H9 (cell line): Measurements from ENCODE around the gene P2RX2. TPM values are rescaled to one million over a fixed set of nuclear protein-coding genes. Genes with fewer than 3 reads are reported as not detected.
A peak's percentile ranks its signal among the peaks of the same experiment; 100 is the strongest.
"Not testable (repeated sequence)": the region's sequence is repeated elsewhere in the genome, so short reads cannot be mapped to it uniquely, and the experiment has no call there.

Source experiments
- DNase-seq: peaks from one replicate; pipeline ENCODE4 v3.0.0-alpha.2; 2017
- H2AFZ ChIP-seq: one replicate; pipeline ENCODE4 v1.6.1; 2013; ENCODE audit warnings: mild to moderate bottlenecking, low read length, control low read depth, moderate library complexity
- H2AK5ac ChIP-seq: 2 replicates; pipeline ENCODE4 v1.6.1; 2013; ENCODE audit warnings: low read length, control low read depth, mixed read lengths; ENCODE audit not compliant: insufficient read length
- H2BK120ac ChIP-seq: one replicate; pipeline ENCODE4 v1.6.1; 2013; ENCODE audit warnings: low read depth, mild to moderate bottlenecking, low read length, control low read depth, inconsistent platforms; ENCODE audit not compliant: poor library complexity, severe bottlenecking
- H2BK12ac ChIP-seq: 2 replicates; pipeline ENCODE4 v1.6.1; 2013; ENCODE audit warnings: low read length, control low read depth, mixed read lengths, low read depth; ENCODE audit not compliant: insufficient read length
- H2BK15ac ChIP-seq: 2 replicates; pipeline ENCODE4 v1.6.1; 2013; ENCODE audit warnings: low read depth, low read length, control low read depth
- H2BK20ac ChIP-seq: one replicate; pipeline ENCODE4 v1.6.1; 2013; ENCODE audit warnings: low read depth, mild to moderate bottlenecking, low read length, control low read depth, inconsistent platforms; ENCODE audit not compliant: poor library complexity, severe bottlenecking
- H2BK5ac ChIP-seq: 2 replicates; pipeline ENCODE4 v1.6.1; 2013; ENCODE audit warnings: low read length, control low read depth, mixed read lengths; ENCODE audit not compliant: insufficient read length
- H3K14ac ChIP-seq: 2 replicates; pipeline ENCODE4 v1.6.1; 2013; ENCODE audit warnings: low read length, control low read depth; ENCODE audit not compliant: insufficient read depth
- H3K18ac ChIP-seq: 2 replicates; pipeline ENCODE4 v1.6.1; 2013; ENCODE audit warnings: low read depth, mild to moderate bottlenecking, mixed read lengths, low read length, control low read depth; ENCODE audit not compliant: insufficient read length
- H3K23ac ChIP-seq: 2 replicates; pipeline ENCODE4 v1.6.1; 2013; ENCODE audit warnings: low read length, control low read depth, mixed read lengths, low read depth; ENCODE audit not compliant: insufficient read length
- H3K23me2 ChIP-seq: 2 replicates; pipeline ENCODE4 v1.6.1; 2013; ENCODE audit warnings: low read depth, mild to moderate bottlenecking, mixed read lengths, low read length, control low read depth; ENCODE audit not compliant: insufficient read length, poor library complexity, severe bottlenecking
- H3K27ac ChIP-seq: 2 replicates; pipeline ENCODE4 v1.5.1; 2013; ENCODE audit warnings: low read length, control low read depth, mixed read lengths, low read depth; ENCODE audit not compliant: insufficient read length
- H3K27me3 ChIP-seq: 2 replicates; pipeline ENCODE4 v1.6.1; 2013; ENCODE audit warnings: low read length, control low read depth, inconsistent platforms; ENCODE audit not compliant: insufficient read depth
- H3K4ac ChIP-seq: 2 replicates; pipeline ENCODE4 v1.6.1; 2013; ENCODE audit warnings: low read depth, mild to moderate bottlenecking, control low read depth, inconsistent platforms, low read length, moderate library complexity
- H3K4me1 ChIP-seq: 2 replicates; pipeline ENCODE4 v1.6.1; 2013; ENCODE audit warnings: low read length, control low read depth, inconsistent platforms; ENCODE audit not compliant: insufficient read depth
- H3K4me2 ChIP-seq: 2 replicates; pipeline ENCODE4 v1.6.1; 2013; ENCODE audit warnings: low read length, control low read depth, mixed read lengths; ENCODE audit not compliant: insufficient read length, insufficient read depth
- H3K56ac ChIP-seq: 2 replicates; pipeline ENCODE4 v1.6.1; 2013; ENCODE audit warnings: low read depth, mild to moderate bottlenecking, mixed read lengths, low read length, control low read depth; ENCODE audit not compliant: insufficient read length
- H3K79me1 ChIP-seq: 2 replicates; pipeline ENCODE4 v1.6.1; 2013; ENCODE audit warnings: low read depth, mild to moderate bottlenecking, moderate library complexity, low read length, control low read depth, inconsistent platforms; ENCODE audit not compliant: insufficient read depth, poor library complexity, severe bottlenecking
- H3K79me2 ChIP-seq: 2 replicates; pipeline ENCODE4 v1.6.1; 2013; ENCODE audit warnings: low read length, control low read depth, inconsistent platforms; ENCODE audit not compliant: insufficient read depth
- H3K9ac ChIP-seq: 2 replicates; pipeline ENCODE4 v1.6.1; 2013; ENCODE audit warnings: low read length, control low read depth, mixed read lengths; ENCODE audit not compliant: insufficient read length; ENCODE audit errors: extremely low read depth
- H3K9me3 ChIP-seq: one replicate; pipeline ENCODE4 v1.6.1; 2013; ENCODE audit warnings: low read depth, low read length, inconsistent platforms; ENCODE audit not compliant: control insufficient read depth
- H3T11ph ChIP-seq: one replicate; pipeline ENCODE4 v1.6.1; 2013; ENCODE audit warnings: mild to moderate bottlenecking, low read length, control low read depth, inconsistent platforms
- H4K20me1 ChIP-seq: one replicate; pipeline ENCODE4 v1.6.1; 2013; ENCODE audit not compliant: control insufficient read depth, insufficient read length, insufficient read depth
- H4K5ac ChIP-seq: 2 replicates; pipeline ENCODE4 v1.6.1; 2013; ENCODE audit warnings: low read depth, mild to moderate bottlenecking, mixed read lengths, low read length, control low read depth; ENCODE audit not compliant: insufficient read length
- H4K8ac ChIP-seq: replicated peaks from 2 replicates; pipeline ENCODE4 v1.6.1; 2013; ENCODE audit warnings: low read length, control low read depth, mixed read lengths, low read depth; ENCODE audit not compliant: insufficient read length
- H4K91ac ChIP-seq: 2 replicates; pipeline ENCODE4 v1.6.1; 2013; ENCODE audit warnings: low read depth, mild to moderate bottlenecking, moderate library complexity, mixed read lengths, low read length, control low read depth; ENCODE audit not compliant: insufficient read length
- H3K27ac Mint-ChIP-seq, 3 experiments: 2 replicates in 2 of 3; 3 replicates in 1 of 3; pipeline ENCODE4 v1.8.0; 2020 to 2021; ENCODE audit warnings: mixed read lengths in 3 of 3, mild to moderate bottlenecking in 1 of 3, moderate library complexity in 1 of 3
- H3K27me3 Mint-ChIP-seq: 2 replicates; pipeline ENCODE4 v1.8.0; 2021; ENCODE audit warnings: low read depth, mild to moderate bottlenecking, moderate library complexity, mixed read lengths
- H3K36me3 Mint-ChIP-seq, 3 experiments: 2 replicates in 2 of 3; 3 replicates in 1 of 3; pipeline ENCODE4 v1.8.0; 2020 to 2021; ENCODE audit warnings: low read depth in 3 of 3, mixed read lengths in 3 of 3; ENCODE audit not compliant: insufficient read depth in 1 of 3
- H3K4me1 Mint-ChIP-seq, 2 experiments: 2 replicates each; pipeline ENCODE4 v1.8.0; 2020; ENCODE audit warnings: mixed read lengths in 2 of 2
- H3K4me3 Mint-ChIP-seq, 2 experiments: 2 replicates in 1 of 2; 3 replicates in 1 of 2; pipeline ENCODE4 v1.8.0; 2020 to 2021; ENCODE audit warnings: mild to moderate bottlenecking in 2 of 2, mixed read lengths in 2 of 2, moderate library complexity in 1 of 2
- H3K9me3 Mint-ChIP-seq, 2 experiments: 2 replicates in 1 of 2; 3 replicates in 1 of 2; pipeline ENCODE4 v1.8.0; 2020; ENCODE audit warnings: mild to moderate bottlenecking in 2 of 2, mixed read lengths in 2 of 2, moderate library complexity in 1 of 2
- WGBS: extraction: QIAGEN DNeasy Blood & Tissue Kit; methylation state at CpG from one replicate; pipeline ENCODE4 v1.1.7; 2013; ENCODE audit warnings: missing lambda C conversion rate, low lambda C conversion rate, mixed read lengths; ENCODE audit not compliant: insufficient read length; ENCODE audit errors: extremely low coverage; 5-methylcytosine and 5-hydroxymethylcytosine counted together
- total RNA-seq: library from RNA; stranded (reverse); gene quantifications from 2 replicates; pipeline ENCODE4 v1.2.1, GENCODE V29; 2021
- TF ChIP-seq, protein P1 (sequence below): fragments of 200-600 bp; sonication (generic); conservative IDR thresholded peaks from 3 replicates; pipeline ENCODE4 v1.8.0; 2021; ENCODE audit warnings: antibody characterized with exemption, mild to moderate bottlenecking

The P2RX2 gene
- total RNA-seq, 1 experiment from 2014 or later, result 1.8 TPM

DNA sequence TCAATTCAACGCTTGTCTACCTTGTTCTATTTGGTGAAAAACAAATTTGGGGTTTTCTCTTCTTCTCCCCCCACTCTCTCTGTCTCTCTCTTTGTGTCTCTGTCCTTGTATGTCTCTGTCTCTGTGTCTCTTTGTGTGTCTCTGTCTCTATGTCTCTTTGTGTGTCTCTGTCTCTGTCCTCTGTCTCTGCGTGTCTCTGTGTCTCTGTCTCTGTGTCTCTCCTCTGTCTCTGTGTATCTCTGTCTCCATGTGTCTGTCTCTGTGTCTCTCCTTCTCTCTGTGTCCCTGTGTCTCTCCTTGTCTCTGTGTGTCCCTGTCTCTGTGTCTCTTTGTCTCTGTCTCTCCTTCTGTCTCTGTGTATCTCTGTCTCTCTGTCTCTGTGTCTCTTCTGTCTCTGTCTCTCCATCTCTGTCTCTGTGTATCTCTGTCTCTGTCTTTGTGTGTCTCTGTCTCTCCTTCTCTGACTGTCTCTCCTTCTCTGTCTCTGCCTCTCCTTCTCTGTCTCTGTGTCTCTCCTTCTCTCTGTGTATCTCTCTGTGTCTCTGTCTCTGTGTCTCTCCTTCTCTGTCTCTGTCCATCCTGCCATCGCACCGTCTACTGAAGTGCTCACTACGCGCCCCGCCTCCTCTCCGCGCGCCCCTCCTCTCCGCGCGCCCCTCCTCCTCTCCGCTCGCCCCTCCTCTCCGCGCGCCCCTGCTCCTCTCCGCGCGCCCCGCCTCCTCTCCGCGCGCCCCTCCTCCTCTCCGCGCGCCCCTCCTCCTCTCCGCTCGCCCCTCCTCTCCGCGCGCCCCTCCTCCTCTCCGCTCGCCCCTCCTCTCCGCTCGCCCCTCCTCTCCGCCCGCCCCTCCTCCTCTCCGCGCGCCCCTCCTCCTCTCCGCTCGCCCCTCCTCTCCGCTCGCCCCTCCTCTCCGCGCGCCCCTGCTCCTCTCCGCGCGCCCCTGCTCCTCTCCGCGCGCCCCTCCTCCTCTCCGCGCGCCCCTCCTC is 21.0 kb upstream of the P2RX2 start:
- no CpG with 5 or more reads among the region's 58 CpGs for WGBS
- no peaks in the 10 kb centered on the region for H3K9me3 ChIP-seq
- H3K4me1 ChIP-seq, result no peaks in the 10 kb centered on the region
- no peak overlapping the region for H3K27ac ChIP-seq
- Mint-ChIP-seq H3K27me3 (peaks cover 90% of the 10 kb centered on the region), H3K27ac (no peak overlapping the region), H3K4me3 (peak overlapping the region; percentile 46 to 70), H3K4me1 (peaks cover 12 to 27% of the 10 kb centered on the region in 2 experiments), H3K9me3 (peaks cover 0 to 2% of the 10 kb centered on the region in 2 experiments; a peak in 2 of 5 replicates), H3K36me3 (no peaks in the 10 kb centered on the region; a peak in 1 of 7 replicates)
- H3K27me3 ChIP-seq, result peaks cover 18% of the 10 kb centered on the region
- no peak overlapping the region for H2BK12ac ChIP-seq
- no peak overlapping the region for H4K5ac ChIP-seq
- H3K23me2 ChIP-seq, result peaks cover 4% of the 10 kb centered on the region
- no peak overlapping the region for H3K9ac ChIP-seq
- H2AFZ ChIP-seq, result no peak overlapping the region
- no peaks in the 10 kb centered on the region for H3K79me2 ChIP-seq
- no peak overlapping the region for H2BK20ac ChIP-seq
- TF ChIP-seq, protein P1, sequence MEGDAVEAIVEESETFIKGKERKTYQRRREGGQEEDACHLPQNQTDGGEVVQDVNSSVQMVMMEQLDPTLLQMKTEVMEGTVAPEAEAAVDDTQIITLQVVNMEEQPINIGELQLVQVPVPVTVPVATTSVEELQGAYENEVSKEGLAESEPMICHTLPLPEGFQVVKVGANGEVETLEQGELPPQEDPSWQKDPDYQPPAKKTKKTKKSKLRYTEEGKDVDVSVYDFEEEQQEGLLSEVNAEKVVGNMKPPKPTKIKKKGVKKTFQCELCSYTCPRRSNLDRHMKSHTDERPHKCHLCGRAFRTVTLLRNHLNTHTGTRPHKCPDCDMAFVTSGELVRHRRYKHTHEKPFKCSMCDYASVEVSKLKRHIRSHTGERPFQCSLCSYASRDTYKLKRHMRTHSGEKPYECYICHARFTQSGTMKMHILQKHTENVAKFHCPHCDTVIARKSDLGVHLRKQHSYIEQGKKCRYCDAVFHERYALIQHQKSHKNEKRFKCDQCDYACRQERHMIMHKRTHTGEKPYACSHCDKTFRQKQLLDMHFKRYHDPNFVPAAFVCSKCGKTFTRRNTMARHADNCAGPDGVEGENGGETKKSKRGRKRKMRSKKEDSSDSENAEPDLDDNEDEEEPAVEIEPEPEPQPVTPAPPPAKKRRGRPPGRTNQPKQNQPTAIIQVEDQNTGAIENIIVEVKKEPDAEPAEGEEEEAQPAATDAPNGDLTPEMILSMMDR, result no peak
- H2BK5ac ChIP-seq, result no peak overlapping the region
- H4K8ac ChIP-seq, result no peak overlapping the region
- DNase-seq, result no peak
- no peak overlapping the region for H2AK5ac ChIP-seq
- no peak overlapping the region for H3K4ac ChIP-seq
- no peak overlapping the region for H3K14ac ChIP-seq
- H4K91ac ChIP-seq, result no peak overlapping the region
- no peak overlapping the region for H2BK120ac ChIP-seq
- H3K56ac ChIP-seq, result no peak overlapping the region
- no peak overlapping the region for H2BK15ac ChIP-seq
- H3T11ph ChIP-seq, result no peak overlapping the region
- peak overlapping the region; percentile 19 for H3K4me2 ChIP-seq
- H3K23ac ChIP-seq, result no peak overlapping the region
- no peaks in the 10 kb centered on the region for H4K20me1 ChIP-seq
- no peak overlapping the region for H3K18ac ChIP-seq
- H3K79me1 ChIP-seq, result no peaks in the 10 kb centered on the region

DNA sequence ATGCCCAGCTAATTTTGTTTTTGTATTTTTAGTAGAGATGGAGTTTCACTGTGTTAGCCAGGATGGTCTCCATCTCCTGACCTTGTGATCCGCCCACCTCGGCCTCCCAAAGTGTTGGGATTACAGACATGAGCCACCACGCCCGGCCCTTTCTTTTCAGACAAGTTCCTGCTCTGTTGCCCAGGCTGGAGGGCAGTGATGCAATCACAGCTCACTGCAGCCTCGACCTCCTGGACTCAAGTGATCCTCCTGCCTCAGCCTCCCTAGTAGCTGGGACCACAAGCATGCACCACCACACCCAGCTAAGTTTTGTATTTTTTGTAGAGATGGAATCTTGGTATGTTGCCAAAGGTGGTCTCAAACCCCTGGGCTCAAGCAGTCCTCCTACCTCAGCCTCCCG is 19.1 kb upstream of the P2RX2 start:
- not testable (repeated sequence) for H3K36me3 Mint-ChIP-seq, H4K8ac ChIP-seq, H3K4me2 ChIP-seq, H4K91ac ChIP-seq, H3K9me3 ChIP-seq, H2BK120ac ChIP-seq, H2AFZ ChIP-seq, H3K9me3 Mint-ChIP-seq, H3K9ac ChIP-seq, H4K20me1 ChIP-seq, H3K23ac ChIP-seq, H3K23me2 ChIP-seq, H2BK20ac ChIP-seq, H3K4me1 ChIP-seq, H2BK12ac ChIP-seq, H2AK5ac ChIP-seq, H3K27ac ChIP-seq, H3K79me2 ChIP-seq, DNase-seq, H3K14ac ChIP-seq, H3K27ac Mint-ChIP-seq, H3K79me1 ChIP-seq, H3K4ac ChIP-seq, H3K56ac ChIP-seq, H4K5ac ChIP-seq, H3K18ac ChIP-seq, H2BK15ac ChIP-seq, H2BK5ac ChIP-seq, H3T11ph ChIP-seq
- H3K4me1 Mint-ChIP-seq, result peaks cover 13 to 25% of the 10 kb centered on the region in 2 experiments
- peaks cover 17% of the 10 kb centered on the region for H3K27me3 ChIP-seq
- peak overlapping the region; percentile 33 to 40; a peak in 3 of 5 replicates for H3K4me3 Mint-ChIP-seq
- H3K27me3 Mint-ChIP-seq, result peaks cover 86% of the 10 kb centered on the region
- no CpG with 5 or more reads among the region's 6 CpGs for WGBS
